Measurements from ENCODE around the gene PXDN.

DNA sequence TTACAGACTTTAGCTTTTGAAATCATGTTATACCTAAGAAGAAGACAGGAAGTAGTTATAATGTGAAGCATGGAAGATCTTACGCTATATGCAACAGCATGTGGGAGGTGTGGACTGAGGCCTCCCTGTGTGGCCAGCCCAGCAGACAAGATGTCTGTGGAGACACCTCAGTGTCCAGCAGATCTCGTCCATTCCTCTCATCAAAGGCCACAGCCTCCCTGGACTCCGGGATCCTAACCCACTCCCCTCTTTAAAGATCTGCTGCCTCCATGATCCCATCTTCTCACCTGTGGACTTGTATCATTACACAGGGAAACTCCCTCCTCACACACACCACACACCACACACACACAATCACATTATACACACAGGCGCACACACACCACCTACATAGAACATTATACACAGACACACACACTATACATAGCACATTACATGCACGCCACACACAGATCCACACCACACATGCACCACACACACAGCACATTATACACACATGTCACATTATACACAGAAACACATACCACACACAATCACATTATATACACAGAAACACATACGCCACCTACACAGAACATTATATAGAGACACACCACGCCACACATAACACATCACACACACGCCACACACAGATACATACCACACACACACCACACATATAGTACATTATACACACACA, 89.5 kb downstream of the PXDN start:
- no peak for TF ChIP-seq MEF2A (IDR thresholded peaks at IDR 0.05; ENCODE audit: insufficient read depth, low read depth, low read length)
- no peak for TF ChIP-seq CREB1 (IDR thresholded peaks at IDR 0.05; ENCODE audit: low read depth)
- no peak for TF ChIP-seq FOXM1 (IDR thresholded peaks at IDR 0.05; ENCODE audit: low read depth, low read length)
- TF ChIP-seq, protein P1, sequence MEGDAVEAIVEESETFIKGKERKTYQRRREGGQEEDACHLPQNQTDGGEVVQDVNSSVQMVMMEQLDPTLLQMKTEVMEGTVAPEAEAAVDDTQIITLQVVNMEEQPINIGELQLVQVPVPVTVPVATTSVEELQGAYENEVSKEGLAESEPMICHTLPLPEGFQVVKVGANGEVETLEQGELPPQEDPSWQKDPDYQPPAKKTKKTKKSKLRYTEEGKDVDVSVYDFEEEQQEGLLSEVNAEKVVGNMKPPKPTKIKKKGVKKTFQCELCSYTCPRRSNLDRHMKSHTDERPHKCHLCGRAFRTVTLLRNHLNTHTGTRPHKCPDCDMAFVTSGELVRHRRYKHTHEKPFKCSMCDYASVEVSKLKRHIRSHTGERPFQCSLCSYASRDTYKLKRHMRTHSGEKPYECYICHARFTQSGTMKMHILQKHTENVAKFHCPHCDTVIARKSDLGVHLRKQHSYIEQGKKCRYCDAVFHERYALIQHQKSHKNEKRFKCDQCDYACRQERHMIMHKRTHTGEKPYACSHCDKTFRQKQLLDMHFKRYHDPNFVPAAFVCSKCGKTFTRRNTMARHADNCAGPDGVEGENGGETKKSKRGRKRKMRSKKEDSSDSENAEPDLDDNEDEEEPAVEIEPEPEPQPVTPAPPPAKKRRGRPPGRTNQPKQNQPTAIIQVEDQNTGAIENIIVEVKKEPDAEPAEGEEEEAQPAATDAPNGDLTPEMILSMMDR (IDR thresholded peaks at IDR 0.05 in 2 of 3, conservative IDR thresholded peaks at IDR 0.05 in 1 of 3; ENCODE audit: control insufficient read depth in 2 of 3, extremely low read depth in 1 of 3, insufficient read depth in 1 of 3, low read depth in 3 of 3, low read length in 3 of 3): no peak

Measured in GM12878 (cell line).